GM18907 (cell line): ENCODE measurements around the gene NCK2.
A peak's percentile ranks its signal among the peaks of the same experiment; 100 is the strongest.

ENCODE experiments used
- ATAC-seq: cut with Tn5 transposase; IDR thresholded peaks from one replicate; pipeline ENCODE4 v1.9.1; 2021; ENCODE audit warnings: mild to moderate bottlenecking, moderate library complexity; ENCODE audit not compliant: unreplicated experiment

The NCK2 gene

DNA sequence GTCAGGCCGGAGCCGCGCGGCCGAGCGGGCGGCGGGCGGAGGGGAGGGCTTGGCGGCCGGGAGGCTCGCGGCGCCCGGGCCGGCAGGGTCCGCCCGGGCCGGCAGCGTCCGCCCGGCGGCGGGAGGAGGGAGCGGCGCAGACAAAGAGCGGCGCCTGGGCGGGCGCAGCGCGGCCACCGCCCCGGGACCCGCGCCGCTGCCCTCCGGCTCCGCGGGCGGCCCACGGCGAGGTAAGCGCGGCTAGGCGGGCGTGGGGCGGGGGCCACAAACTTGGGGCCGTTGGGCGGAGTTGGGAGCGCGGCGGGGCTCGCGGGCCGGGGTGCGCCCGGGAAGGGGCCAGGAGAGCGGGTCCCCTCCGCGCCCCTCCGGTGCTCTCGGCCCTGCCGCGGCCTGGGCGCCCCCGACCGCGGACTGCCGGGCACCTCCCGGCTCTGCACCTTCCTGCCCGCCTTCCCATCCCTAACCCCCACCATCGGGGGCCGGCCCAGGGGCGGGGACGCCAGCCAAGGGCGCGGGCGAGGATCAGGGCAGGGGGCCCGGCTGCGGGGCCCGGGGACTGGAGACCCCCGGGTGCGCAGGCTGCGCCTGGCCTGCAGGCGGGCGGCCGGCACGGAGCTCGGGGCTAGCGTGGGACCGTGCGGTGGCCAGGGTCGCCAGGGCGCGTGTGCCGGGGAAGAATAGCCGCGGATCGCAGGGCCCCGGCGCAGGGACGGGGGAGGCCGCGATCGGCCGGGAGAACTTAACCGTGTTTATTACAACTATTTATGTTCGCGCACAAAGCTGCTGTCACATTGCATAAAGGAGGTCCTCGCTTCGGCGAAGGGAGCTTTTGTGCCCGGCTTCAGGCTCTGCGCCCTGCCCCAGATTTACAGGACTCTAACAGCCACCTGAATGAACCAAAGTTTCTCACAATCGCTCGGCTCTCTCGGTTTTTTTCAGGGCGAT lies at the start of gene NCK2:
TSS of gene NCK2 (plus strand) at position 4 of the 945 bp plus-strand sequence. CDS start 110,152 bp downstream, outside the sequence.
- peak; percentile 19 for ATAC-seq

- no peak for ATAC-seq
Observed at GRCh38 chr2:105697781-105698449, 46.8 kb upstream of the NCK2 start.

DNA sequence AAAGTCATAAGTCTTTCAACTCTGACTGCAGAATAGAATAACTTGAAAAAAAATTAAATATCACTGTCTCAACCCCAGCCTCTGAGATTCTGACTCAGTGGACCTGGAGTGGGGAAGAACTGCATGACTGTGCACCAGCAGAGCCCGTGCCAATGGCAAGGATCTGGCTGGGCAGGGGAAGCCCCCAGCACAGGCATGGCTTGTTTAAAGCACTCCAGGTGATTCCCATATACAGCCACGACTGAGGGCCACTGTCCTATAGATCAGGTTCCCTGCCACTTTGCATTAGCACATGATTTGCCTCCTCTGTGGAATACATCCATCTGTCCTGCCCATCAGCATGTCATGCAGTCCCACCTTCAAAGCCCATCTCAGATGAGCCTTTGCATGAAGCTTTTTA lies 45.9 kb upstream of the NCK2 start:
- ATAC-seq: no peak

DNA sequence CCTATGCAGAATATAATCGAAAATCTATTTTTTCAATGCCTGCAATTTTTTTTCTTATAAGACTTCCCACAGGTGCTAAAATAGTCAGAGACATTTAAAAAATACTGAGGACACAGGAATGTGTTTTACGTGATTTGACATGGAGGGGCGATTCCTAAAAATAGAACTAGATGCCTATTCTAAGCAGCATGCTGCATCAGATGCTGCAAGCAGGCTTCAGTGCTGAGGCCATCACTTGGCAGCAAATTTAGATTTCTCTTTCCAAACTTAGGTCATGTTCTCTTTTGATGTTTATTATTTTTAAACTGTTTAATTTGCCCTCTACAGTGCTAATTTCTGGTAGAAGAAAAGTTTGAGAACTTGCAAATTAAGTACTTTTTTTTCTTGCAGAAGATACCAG lies 43.7 kb upstream of the NCK2 start:
- ATAC-seq: no peak

- ATAC-seq: no peak
Observed at GRCh38 chr2:105708697-105709096, 36.0 kb upstream of the NCK2 start.

GRCh38 chr2:105711394-105711793 lies 33.3 kb upstream of the NCK2 start:
- no peak for ATAC-seq

DNA sequence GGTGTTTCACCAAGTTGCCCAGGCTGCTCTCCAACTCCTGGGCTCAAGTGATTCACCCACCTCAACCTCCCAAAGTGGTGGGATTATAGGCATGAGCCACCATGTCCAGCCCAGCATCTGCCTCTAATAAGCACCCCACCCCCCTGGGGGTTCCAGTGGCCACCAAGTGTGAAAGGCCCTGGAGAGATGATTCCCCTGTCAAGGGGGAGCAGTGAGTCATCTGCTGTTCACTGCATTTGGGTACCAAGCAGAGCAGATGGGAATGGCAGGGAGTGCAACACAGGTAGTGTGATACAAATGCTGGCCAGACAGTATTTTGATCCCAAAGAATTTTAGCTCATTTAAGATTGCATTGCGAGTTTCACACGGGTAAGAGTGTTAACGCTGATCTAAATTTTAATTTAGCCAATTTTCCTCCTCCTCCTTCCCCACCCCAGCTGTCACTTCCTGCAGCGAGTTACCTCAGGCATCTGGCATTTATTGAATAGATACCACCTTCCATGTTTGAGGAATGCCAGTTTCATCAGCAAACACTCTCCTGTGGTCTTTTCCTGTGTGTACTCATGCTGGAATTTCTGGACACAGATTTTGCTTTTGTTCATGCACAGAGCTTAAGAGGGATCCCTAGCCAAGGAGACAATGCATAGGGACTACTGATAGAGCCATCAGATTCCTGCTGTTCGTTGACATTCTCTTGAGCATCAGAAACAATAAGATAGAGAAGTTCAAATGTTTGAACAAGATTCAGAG lies 32.4 kb upstream of the NCK2 start:
- no peak for ATAC-seq

DNA sequence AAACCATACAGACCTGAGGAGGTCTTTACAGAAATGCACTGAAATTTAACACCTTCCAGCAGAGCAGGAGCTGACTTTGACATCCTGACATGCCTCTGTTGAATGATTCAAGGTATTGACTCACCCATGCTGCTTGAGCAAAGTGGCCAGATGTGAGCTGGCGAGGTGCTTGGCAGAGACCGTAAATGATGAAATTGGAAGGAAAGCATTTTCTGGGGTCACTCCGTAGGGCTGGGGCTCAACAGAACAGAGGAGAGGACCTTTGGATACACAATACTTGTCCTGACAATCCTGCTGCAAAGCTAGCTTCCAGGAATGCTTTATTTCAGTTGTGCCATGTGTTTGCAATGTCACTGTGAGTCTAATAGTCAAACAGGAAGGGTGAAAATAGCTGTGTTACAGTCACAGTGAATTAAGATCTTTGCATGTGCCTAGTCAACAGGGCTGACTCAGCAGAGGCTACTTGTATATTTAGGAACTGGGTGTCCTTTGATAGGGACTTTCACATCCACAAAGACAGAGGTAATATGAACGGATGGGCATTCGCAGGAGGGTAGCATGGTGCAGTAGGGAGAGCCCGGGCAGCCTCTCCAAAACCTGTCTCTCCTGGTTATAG lies 31.6 kb upstream of the NCK2 start:
- no peak for ATAC-seq

DNA sequence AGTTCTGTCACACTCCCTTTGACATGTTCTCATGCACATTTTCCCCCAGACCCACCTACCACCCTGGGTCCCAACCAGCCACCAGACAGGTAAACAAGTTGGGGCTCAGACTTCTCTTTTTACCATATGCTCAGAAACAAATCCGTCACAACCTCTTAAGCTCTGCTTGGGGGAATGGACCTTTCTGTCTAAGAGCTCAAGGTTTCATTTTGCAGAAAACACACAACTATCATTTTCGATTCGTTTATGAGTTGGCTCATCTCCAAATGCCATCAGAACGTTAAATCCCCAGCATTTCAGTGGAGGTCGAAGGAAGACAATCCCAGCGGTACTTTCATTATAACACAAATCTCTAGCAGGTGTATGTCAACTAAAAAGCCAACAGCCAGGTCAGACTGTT lies 30.6 kb upstream of the NCK2 start:
- no peak for ATAC-seq

- ATAC-seq: no peak
Observed at GRCh38 chr2:105718846-105719481, 25.7 kb upstream of the NCK2 start.

- no peak for ATAC-seq
Observed at GRCh38 chr2:105721991-105722511, 22.7 kb upstream of the NCK2 start.

GRCh38 chr2:105722726-105723297 lies 21.9 kb upstream of the NCK2 start:
- ATAC-seq: no peak

DNA sequence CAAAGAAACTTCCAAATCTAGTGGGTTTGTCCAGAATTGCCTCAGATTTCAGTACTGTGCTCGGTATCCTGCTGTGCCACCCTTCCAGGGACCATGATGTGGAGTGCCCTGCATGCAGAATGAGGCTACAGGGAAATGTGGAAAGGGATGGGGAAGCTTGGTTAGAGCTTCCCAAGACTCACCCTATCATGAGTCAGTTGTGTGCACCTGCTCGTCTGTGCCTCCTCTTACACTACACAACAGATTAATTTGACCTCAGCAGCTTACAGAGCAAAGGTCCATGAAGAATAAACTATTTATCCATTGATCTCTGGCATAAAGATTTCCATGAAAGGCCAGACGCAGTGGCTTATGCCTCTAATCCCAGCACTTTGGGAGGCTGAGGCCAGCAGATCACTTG lies 21.3 kb upstream of the NCK2 start:
- ATAC-seq: no peak

GRCh38 chr2:105725388-105725787 lies 19.3 kb upstream of the NCK2 start:
- no peak for ATAC-seq

DNA sequence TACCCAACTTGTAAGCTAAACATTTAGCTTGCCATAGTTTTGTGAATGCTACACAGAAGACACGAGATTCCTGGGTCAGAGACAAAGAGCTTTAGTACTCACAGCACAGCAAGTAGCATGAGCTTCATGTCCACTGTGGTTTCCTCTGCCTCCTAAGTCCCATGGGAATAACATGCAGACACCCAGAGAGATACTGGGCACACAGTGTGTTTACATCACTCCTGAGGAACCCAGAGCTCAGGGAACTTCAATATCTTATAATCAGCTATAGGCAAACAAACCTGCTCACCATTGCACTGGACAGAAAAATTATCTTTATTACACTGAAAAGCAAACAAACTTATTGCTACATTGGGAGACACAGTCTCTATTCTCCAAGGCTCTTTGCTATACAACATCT lies 14.5 kb upstream of the NCK2 start:
- no peak for ATAC-seq

DNA sequence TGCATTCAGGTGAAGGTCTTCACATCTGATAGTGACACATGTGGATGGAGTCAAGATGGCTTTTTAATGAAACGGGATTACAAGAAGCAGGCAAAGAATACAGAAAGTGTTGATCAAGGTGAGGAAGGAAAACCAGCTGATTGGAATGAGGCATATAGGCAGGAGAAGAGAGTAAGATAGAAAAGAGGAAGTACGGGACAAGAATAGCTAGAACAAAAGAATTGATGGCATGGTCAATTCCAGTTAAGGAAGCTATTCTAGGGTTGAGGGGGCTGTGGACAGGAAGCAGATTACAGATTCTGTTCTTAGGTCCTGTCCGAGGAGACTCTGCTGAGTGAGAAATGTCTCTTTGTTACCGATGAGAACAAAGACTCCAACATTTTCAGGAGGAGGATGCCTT lies 13.2 kb upstream of the NCK2 start:
- ATAC-seq: no peak

DNA sequence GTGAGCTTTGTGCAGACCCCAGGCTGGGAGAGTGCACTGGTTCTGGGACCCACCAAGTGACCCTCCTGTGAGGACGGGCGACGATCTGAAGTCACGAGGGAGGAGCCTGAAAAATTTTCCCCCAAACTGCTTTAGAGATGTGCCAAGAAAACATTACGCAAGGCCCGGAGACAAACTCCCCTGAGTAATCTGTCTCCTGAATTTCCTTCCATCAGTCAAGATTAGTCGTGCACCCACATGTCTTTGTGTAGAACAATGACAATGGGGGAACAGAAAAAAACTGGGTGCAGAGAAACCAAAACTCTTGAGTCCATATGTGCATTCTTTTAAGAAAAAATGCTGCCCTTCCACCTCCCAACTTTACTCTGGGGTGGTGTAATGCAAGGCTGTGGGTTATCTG lies 12.6 kb upstream of the NCK2 start:
- ATAC-seq: no peak

DNA sequence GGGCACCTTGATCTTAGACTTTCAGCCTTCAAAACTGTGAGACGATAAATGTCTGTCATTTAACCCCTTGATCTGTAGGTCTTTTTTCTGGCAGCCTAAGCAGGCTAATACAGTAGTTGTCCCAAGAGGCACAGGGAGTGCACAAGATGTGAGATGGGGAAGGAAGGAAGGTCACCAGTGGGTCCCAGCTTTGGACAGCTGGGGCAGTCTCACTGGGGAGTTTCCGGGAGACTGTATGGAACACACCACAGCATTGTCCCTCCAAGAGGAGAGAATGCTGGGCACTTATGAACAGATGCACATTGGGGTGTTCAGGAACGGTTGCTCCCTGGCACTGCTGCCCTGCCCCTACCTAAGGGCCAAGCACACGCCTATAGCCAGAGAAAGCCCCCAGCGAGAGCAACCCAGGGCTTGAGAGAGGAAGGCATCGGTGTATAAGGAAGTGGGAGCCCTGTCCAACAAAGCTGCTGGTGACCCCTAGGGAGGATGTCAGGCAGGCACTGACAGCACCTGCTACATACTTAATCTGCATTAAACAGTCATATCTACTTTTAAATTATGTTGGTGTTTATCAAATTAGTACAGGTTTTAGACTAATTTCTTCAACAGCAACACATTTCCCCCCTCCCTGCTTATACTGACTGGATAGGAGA lies 11.6 kb upstream of the NCK2 start:
- no peak for ATAC-seq

DNA sequence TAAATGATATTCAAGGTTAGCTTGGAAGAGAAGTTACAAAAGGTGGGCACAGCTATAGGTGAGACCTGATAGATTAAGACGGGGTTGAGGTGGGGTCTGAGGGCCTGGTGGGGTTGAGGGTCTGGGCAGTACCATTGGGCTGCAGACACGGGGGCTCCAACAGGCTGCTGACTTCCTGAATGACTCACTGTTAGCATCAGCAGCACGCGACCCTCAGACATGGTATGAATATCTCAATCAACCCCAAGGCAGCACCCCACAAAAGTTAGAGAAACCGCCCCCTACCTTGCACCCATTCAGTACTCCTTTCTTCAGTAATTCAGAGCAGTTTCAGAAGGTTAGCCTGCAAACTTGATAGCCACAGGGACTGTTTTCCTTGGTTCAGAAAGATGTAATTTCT lies 10.8 kb upstream of the NCK2 start:
- no peak for ATAC-seq
